SK-N-SH (cell line): Measurements from ENCODE around the gene SRRM2. TPM values are rescaled to one million over a fixed set of nuclear protein-coding genes. Genes with fewer than 3 reads are reported as not detected.

Experiments
- CTCF ChIA-PET: fragments of 300-600, 350-600 bp; formaldehyde crosslinking; extraction: SDS; loops from one replicate; lab custom pipeline; 2021; lab: Yijun Ruan, JAX
- POLR2A ChIA-PET: fragments of 350-600 bp; sonication (Branson Sonifier 250); formaldehyde crosslinking; extraction: SDS; loops from one replicate; lab custom pipeline; 2020; ENCODE audit warnings: antibody characterized with exemption, inconsistent platforms; lab: Yijun Ruan, JAX
- DNase-seq: peaks from one replicate; pipeline ENCODE4 v3.0.0; 2012
- H2AFZ ChIP-seq: fragments of 200-600 bp; sonication (generic); 2 replicates; pipeline ENCODE4 v1.8.1; 2016; ENCODE audit warnings: antibody characterized with exemption, mild to moderate bottlenecking, low read depth
- H3F3A ChIP-seq: fragments of 200-600 bp; sonication (generic); replicated peaks from 2 replicates; pipeline ENCODE3; 2016; ENCODE audit warnings: antibody characterized with exemption, mild to moderate bottlenecking; ENCODE audit not compliant: insufficient read depth
- H3K27ac ChIP-seq, 2 experiments: fragments of 200-500 bp in 1 of 2; fragments of 200-600 bp in 1 of 2; sonication (Bioruptor generic) in 1 of 2; sonication (generic), shearing (Covaris generic) in 1 of 2; 2 replicates each; pipeline versions ENCODE4 v1.5.1 to v1.6.1; 2014 to 2016; ENCODE audit warnings: low read depth in 2 of 2, inconsistent platforms in 1 of 2, low read length in 1 of 2, mild to moderate bottlenecking in 1 of 2, mixed read lengths in 1 of 2
- H3K27me3 ChIP-seq: fragments of 200-600 bp; sonication (generic), shearing (Covaris generic); 2 replicates; pipeline ENCODE4 v1.6.1; 2016; ENCODE audit warnings: mixed run types; ENCODE audit not compliant: insufficient read depth
- H3K36me3 ChIP-seq, 2 experiments: fragments of 200-500 bp in 1 of 2; fragments of 200-600 bp in 1 of 2; sonication (Bioruptor generic) in 1 of 2; sonication (generic) in 1 of 2; replicated peaks in 1 of 2; 2 replicates each; pipeline versions ENCODE3 to v1.5.1; 2014 to 2016; ENCODE audit warnings: low read length in 1 of 2, mild to moderate bottlenecking in 1 of 2; ENCODE audit not compliant: insufficient read depth in 2 of 2, control insufficient read depth in 1 of 2
- H3K4me1 ChIP-seq, 2 experiments: fragments of 200-500 bp in 1 of 2; fragments of 200-600 bp in 1 of 2; sonication (Bioruptor generic) in 1 of 2; sonication (generic), shearing (Covaris generic) in 1 of 2; 2 replicates each; pipeline versions ENCODE4 v1.5.1 to v1.6.1; 2014 to 2016; ENCODE audit warnings: low read depth in 1 of 2, low read length in 1 of 2, mixed run types in 1 of 2; ENCODE audit not compliant: insufficient read depth in 2 of 2, control insufficient read depth in 1 of 2
- H3K4me2 ChIP-seq: fragments of 200-600 bp; sonication (generic), shearing (Covaris generic); 2 replicates; pipeline ENCODE4 v1.6.1; 2017; ENCODE audit warnings: mixed run types
- H3K4me3 ChIP-seq, 2 experiments: fragments of 200-500 bp in 1 of 2; fragments of 200-600 bp in 1 of 2; sonication (Bioruptor generic) in 1 of 2; sonication (generic), shearing (Covaris generic) in 1 of 2; 2 replicates each; pipeline versions ENCODE4 v1.5.1 to v1.8.1; 2014 to 2016; ENCODE audit warnings: low read depth in 2 of 2, inconsistent platforms in 1 of 2, low read length in 1 of 2, mild to moderate bottlenecking in 1 of 2, mixed read lengths in 1 of 2, moderate library complexity in 1 of 2
- H3K79me2 ChIP-seq: fragments of 200-600 bp; sonication (generic); 2 replicates; pipeline ENCODE4 v1.8.1; 2017; ENCODE audit warnings: mild to moderate bottlenecking; ENCODE audit not compliant: insufficient read depth
- H3K9ac ChIP-seq: fragments of 200-600 bp; sonication (generic); 2 replicates; pipeline ENCODE4 v1.6.1; 2017; ENCODE audit warnings: mixed run types
- H3K9me2 ChIP-seq: fragments of 200-600 bp; sonication (generic); 2 replicates; pipeline ENCODE4 v1.6.1; 2017; ENCODE audit warnings: mixed run types
- H3K9me3 ChIP-seq: fragments of 200-600 bp; sonication (generic); 2 replicates; pipeline ENCODE4 v1.6.1; 2017; ENCODE audit warnings: mixed run types, mild to moderate bottlenecking, moderate library complexity
- H4K20me1 ChIP-seq: fragments of 200-600 bp; sonication (generic); 2 replicates; pipeline ENCODE4 v1.6.1; 2017; ENCODE audit warnings: mild to moderate bottlenecking, mixed run types; ENCODE audit not compliant: insufficient read depth
- ELF1 ChIP-seq: IDR thresholded peaks from 2 replicates; pipeline ENCODE4 v1.4.0; 2012
- EZH2phosphoT487 ChIP-seq: fragments of 200-600 bp; sonication (generic); IDR thresholded peaks from 2 replicates; pipeline ENCODE4 v1.6.1; 2017; ENCODE audit warnings: low read depth, mixed run types, mild to moderate bottlenecking, antibody characterized with exemption, moderate library complexity, borderline replicate concordance
- FOSL2 ChIP-seq: IDR thresholded peaks from 2 replicates; pipeline ENCODE4 v1.4.0; 2012; ENCODE audit warnings: low read depth, mild to moderate bottlenecking, moderate library complexity, borderline replicate concordance
- FOXJ3 ChIP-seq: sonication (generic); formaldehyde crosslinking; IDR thresholded peaks from 2 replicates; pipeline ENCODE4 v1.5.1; 2020; ENCODE audit warnings: mild to moderate bottlenecking, missing genetic modification reagents
- FOXM1 ChIP-seq: IDR thresholded peaks from 2 replicates; pipeline ENCODE4 v1.4.0; 2012; ENCODE audit warnings: low read depth, mild to moderate bottlenecking
- GABPA ChIP-seq: IDR thresholded peaks from 2 replicates; pipeline ENCODE4 v1.4.0; 2012; ENCODE audit warnings: low read depth, mild to moderate bottlenecking
- MEF2A ChIP-seq: IDR thresholded peaks from 2 replicates; pipeline ENCODE4 v1.4.0; 2012; ENCODE audit warnings: low read depth, borderline replicate concordance
- NRF1 ChIP-seq: IDR thresholded peaks from 2 replicates; pipeline ENCODE4 v1.6.1; 2012; ENCODE audit warnings: low read depth, mild to moderate bottlenecking, low read length
- RCOR1 ChIP-seq: fragments of 150-350 bp; IDR thresholded peaks from 2 replicates; pipeline ENCODE4 v1.6.1; 2017; ENCODE audit warnings: antibody characterized with exemption, low read length
- SIN3A ChIP-seq: IDR thresholded peaks from 2 replicates; pipeline ENCODE4 v1.6.1; 2012; ENCODE audit warnings: low read depth, mild to moderate bottlenecking, low read length, moderate library complexity, borderline replicate concordance
- SMC3 ChIP-seq: IDR thresholded peaks from 2 replicates; pipeline ENCODE4 v1.6.1; 2012; ENCODE audit warnings: low read depth, low read length, improper control_type of control experiment
- TAF1 ChIP-seq: IDR thresholded peaks from 2 replicates; pipeline ENCODE4 v1.6.1; 2012; ENCODE audit warnings: low read depth, mild to moderate bottlenecking, low read length, moderate library complexity, borderline replicate concordance
- WGBS: methylation state at CpG from one replicate; pipeline ENCODE4 v1.1.6; 2017; ENCODE audit warnings: low lambda C conversion rate; 5-methylcytosine and 5-hydroxymethylcytosine counted together
- polyA plus RNA-seq, 3 experiments: library from polyadenylated mRNA; depleted of rRNA; stranded (reverse); fragments of >200 nt; gene quantifications; 2 replicates each; pipeline ENCODE4 v1.2.3, GENCODE V29; 2012
- TF ChIP-seq, protein P1 (sequence below): IDR thresholded peaks from 2 replicates; pipeline ENCODE4 v1.6.1; 2012; ENCODE audit warnings: mild to moderate bottlenecking, low read depth, low read length, moderate library complexity
- TF ChIP-seq, protein P2 (sequence below): IDR thresholded peaks from 2 replicates; pipeline ENCODE4 v1.4.0; 2012; ENCODE audit warnings: low read depth, borderline replicate concordance

The SRRM2 gene
- polyA plus RNA-seq, 1 of the 3 experiments (the other 2 are of a cell fraction): 143 TPM

DNA sequence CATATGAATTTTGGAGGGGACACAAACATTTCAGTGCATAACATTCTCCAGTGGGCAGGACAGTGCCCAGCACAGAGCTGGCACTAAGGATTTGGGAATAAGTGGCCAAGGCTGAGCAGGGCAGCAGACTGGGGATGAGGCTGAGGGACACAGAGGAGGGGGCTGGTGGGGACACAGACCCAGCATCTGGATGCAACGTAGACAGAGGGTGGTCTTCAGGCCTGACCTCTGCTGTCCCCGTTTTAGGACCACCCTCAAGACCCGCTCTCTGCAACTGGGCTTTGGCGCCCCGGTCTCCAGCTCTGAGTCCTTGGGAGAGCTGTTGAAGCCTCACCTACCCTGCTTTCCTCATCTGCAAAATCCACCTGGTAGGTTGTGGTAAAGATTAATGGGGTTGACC is 38.2 kb downstream of the SRRM2 start (continued):
- TF ChIP-seq, protein P1, sequence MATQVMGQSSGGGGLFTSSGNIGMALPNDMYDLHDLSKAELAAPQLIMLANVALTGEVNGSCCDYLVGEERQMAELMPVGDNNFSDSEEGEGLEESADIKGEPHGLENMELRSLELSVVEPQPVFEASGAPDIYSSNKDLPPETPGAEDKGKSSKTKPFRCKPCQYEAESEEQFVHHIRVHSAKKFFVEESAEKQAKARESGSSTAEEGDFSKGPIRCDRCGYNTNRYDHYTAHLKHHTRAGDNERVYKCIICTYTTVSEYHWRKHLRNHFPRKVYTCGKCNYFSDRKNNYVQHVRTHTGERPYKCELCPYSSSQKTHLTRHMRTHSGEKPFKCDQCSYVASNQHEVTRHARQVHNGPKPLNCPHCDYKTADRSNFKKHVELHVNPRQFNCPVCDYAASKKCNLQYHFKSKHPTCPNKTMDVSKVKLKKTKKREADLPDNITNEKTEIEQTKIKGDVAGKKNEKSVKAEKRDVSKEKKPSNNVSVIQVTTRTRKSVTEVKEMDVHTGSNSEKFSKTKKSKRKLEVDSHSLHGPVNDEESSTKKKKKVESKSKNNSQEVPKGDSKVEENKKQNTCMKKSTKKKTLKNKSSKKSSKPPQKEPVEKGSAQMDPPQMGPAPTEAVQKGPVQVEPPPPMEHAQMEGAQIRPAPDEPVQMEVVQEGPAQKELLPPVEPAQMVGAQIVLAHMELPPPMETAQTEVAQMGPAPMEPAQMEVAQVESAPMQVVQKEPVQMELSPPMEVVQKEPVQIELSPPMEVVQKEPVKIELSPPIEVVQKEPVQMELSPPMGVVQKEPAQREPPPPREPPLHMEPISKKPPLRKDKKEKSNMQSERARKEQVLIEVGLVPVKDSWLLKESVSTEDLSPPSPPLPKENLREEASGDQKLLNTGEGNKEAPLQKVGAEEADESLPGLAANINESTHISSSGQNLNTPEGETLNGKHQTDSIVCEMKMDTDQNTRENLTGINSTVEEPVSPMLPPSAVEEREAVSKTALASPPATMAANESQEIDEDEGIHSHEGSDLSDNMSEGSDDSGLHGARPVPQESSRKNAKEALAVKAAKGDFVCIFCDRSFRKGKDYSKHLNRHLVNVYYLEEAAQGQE: no peak
- TF ChIP-seq FOXJ3 (CRISPR knock-in tag) (no peak), GABPA (no peak), FOXM1 (no peak), FOSL2 (no peak), SMC3 (no peak)
- TF ChIP-seq, protein P2, sequence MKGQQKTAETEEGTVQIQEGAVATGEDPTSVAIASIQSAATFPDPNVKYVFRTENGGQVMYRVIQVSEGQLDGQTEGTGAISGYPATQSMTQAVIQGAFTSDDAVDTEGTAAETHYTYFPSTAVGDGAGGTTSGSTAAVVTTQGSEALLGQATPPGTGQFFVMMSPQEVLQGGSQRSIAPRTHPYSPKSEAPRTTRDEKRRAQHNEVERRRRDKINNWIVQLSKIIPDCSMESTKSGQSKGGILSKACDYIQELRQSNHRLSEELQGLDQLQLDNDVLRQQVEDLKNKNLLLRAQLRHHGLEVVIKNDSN: no peak

DNA sequence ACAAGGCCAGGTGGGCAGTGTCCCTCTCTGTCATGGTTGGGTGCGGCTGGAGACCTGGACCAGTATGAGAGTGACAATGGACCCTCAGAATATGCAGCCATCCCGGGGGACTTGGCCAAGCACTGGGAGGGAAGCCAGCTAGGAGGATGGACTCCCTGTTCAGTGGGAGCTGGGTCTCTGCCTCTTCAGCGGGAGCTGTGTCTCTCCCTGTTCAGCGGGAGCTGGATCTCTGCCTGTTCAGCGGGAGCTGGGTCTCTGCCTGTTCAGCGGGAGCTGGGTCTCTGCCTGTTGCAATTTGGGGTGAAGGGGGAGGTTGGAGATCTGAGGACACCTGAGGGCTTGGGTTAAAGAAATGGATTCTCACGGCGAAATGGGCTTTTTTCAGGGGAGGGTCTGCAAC is 38.7 kb downstream of the SRRM2 start:
- Histone ChIP-seq H3K9me3 (no peaks in the 10 kb centered on the region), H3K9ac (no peak overlapping the region), H3K27me3 (peaks cover 7% of the 10 kb centered on the region; the same call in 1 of the 2 replicates), H3K27ac (no peak overlapping the region), H3K9me2 (no peaks in the 10 kb centered on the region), H3K79me2 (no peaks in the 10 kb centered on the region), H3K36me3 (no peaks in the 10 kb centered on the region), H3F3A (no peaks in the 10 kb centered on the region), H3K4me1 (no peaks in the 10 kb centered on the region; a peak in 1 of 4 replicates), H2AFZ (no peak overlapping the region), H3K4me3 (no peak overlapping the region), H3K4me2 (no peak overlapping the region), H4K20me1 (no peaks in the 10 kb centered on the region)
- 65% methylated on average over 7 of the region's 8 CpGs for WGBS
- no peak for DNase-seq
- POLR2A ChIA-PET: interaction anchor here (1.5 kb wide), 1 partner anchor 14 kb away, joined by 4 read pairs; the partner anchor contains the start of gene ELOB
- CTCF ChIA-PET: interaction anchor here (0.8 to 1.4 kb wide), 2 partner anchors 8 to 14 kb away, joined by 3 to 5 read pairs; no protein-coding TSS in a partner anchor
- TF ChIP-seq FOXJ3 (CRISPR knock-in tag) (no peak), NRF1 (no peak), EZH2phosphoT487 (no peak), TAF1 (no peak), RCOR1 (no peak), ELF1 (no peak), GABPA (no peak), MEF2A (no peak), SIN3A (no peak)
